HepG2 (cell line): ENCODE results near the gene FAM234A. TPM values are rescaled to one million over a fixed set of nuclear protein-coding genes. Genes with fewer than 3 reads are reported as not detected.

Source experiments
- ATAC-seq: fragments of 200-7000 bp; cut with Tn5 transposase; 3 replicates; pipeline ENCODE4 v1.9.1; 2020; ENCODE audit warnings: mild to moderate bottlenecking, moderate library complexity
- BruUV-seq: library from RNA; stranded (reverse); fragments of 400-500 nt; replicated peaks from 2 replicates; lab custom pipeline; 2021; lab: Mats Ljungman, UMichigan
- CTCF ChIA-PET: fragments of 300-600 bp; formaldehyde crosslinking; extraction: SDS; loops from one replicate; lab custom pipeline; 2021; ENCODE audit warnings: low total read pairs, inconsistent platforms, low intra/inter-chr PET ratio; lab: Yijun Ruan, JAX
- POLR2A ChIA-PET: fragments of 350-600 bp; sonication (Branson Sonifier 250); formaldehyde crosslinking; loops from one replicate; lab custom pipeline; 2020; ENCODE audit warnings: antibody characterized with exemption, inconsistent platforms; lab: Yijun Ruan, JAX
- DNase-seq: peaks from one replicate; pipeline ENCODE4 v3.0.0-alpha.2; 2015; ENCODE audit warnings: low spot score
- FAIRE-seq: peaks from 3 replicates; lab custom pipeline; 2011; peaks lifted over from hg19 to GRCh38; lab: Jason Lieb, UNC
- H2AFZ ChIP-seq: one replicate; pipeline ENCODE4 v1.6.1; 2011; ENCODE audit warnings: low read length, inconsistent platforms
- H3K27ac ChIP-seq: fragments of 300-600 bp; 3 replicates; pipeline ENCODE4 v1.8.0; 2011; ENCODE audit warnings: mixed run types, mild to moderate bottlenecking, mixed read lengths, low read length, inconsistent platforms; ENCODE audit not compliant: insufficient read depth; ENCODE audit errors: extremely low read length
- H3K27me3 ChIP-seq, 2 experiments: fragments of 200-600 bp in 1 of 2; 2 replicates in 1 of 2; 3 replicates in 1 of 2; pipeline versions ENCODE4 v1.6.0 to v1.8.0; 2011; ENCODE audit warnings: low read length in 2 of 2, mild to moderate bottlenecking in 2 of 2, moderate library complexity in 2 of 2, inconsistent platforms in 1 of 2; ENCODE audit not compliant: insufficient read depth in 2 of 2, control insufficient read depth in 1 of 2
- H3K36me3 ChIP-seq, 2 experiments: fragments of 200-600 bp in 1 of 2; replicated peaks in 1 of 2; 2 replicates in 1 of 2; 3 replicates in 1 of 2; pipeline versions ENCODE4 v1.5.1 to v1.8.0; 2011; ENCODE audit warnings: low read length in 2 of 2, inconsistent platforms in 1 of 2; ENCODE audit not compliant: insufficient read depth in 2 of 2, control insufficient read depth in 1 of 2
- H3K4me1 ChIP-seq: 2 replicates; pipeline ENCODE4 v1.5.1; 2012; ENCODE audit warnings: low read length, inconsistent platforms; ENCODE audit not compliant: insufficient read depth
- H3K4me2 ChIP-seq: 2 replicates; pipeline ENCODE4 v1.6.0; 2011; ENCODE audit warnings: low read depth, low read length, inconsistent platforms
- H3K4me3 ChIP-seq, 3 experiments: fragments of 200-600 bp in 1 of 3; sonication (generic), shearing (Covaris generic) in 1 of 3; replicated peaks in 1 of 3; 2 replicates each; pipeline ENCODE4 v1.5.1; 2011 to 2016; ENCODE audit warnings: low read length in 3 of 3, inconsistent platforms in 2 of 3, low read depth in 2 of 3, mild to moderate bottlenecking in 2 of 3, control low read depth in 1 of 3, mixed read lengths in 1 of 3; ENCODE audit not compliant: insufficient read depth in 1 of 3
- H3K79me2 ChIP-seq: one replicate; pipeline ENCODE4 v1.6.1; 2011; ENCODE audit warnings: low read length, inconsistent platforms; ENCODE audit not compliant: insufficient read depth
- H3K9ac ChIP-seq: 2 replicates; pipeline ENCODE4 v1.6.0; 2011; ENCODE audit warnings: mild to moderate bottlenecking, low read depth, low read length, inconsistent platforms; ENCODE audit not compliant: insufficient read depth
- H3K9me3 ChIP-seq: 2 replicates; pipeline ENCODE4 v1.5.1; 2012; ENCODE audit warnings: mild to moderate bottlenecking, low read length
- H4K20me1 ChIP-seq: 2 replicates; pipeline ENCODE4 v1.6.0; 2011; ENCODE audit warnings: inconsistent platforms, mild to moderate bottlenecking, low read length, moderate library complexity; ENCODE audit not compliant: insufficient read depth
- ETV6 ChIP-seq: sonication (generic); formaldehyde crosslinking; conservative IDR thresholded peaks from 2 replicates; pipeline ENCODE4 v1.4.0; 2020; ENCODE audit warnings: missing genetic modification reagents
- RCOR2 ChIP-seq: IDR thresholded peaks from 2 replicates; pipeline ENCODE4 v1.6.1; 2016; ENCODE audit warnings: missing biosample characterization, missing genetic modification reagents
- SPEN ChIP-seq: sonication (generic); formaldehyde crosslinking; IDR thresholded peaks from 2 replicates; pipeline ENCODE4 v1.5.1; 2020; ENCODE audit warnings: low read depth, mild to moderate bottlenecking, missing genetic modification reagents
- ZMYM3 ChIP-seq: sonication (generic); formaldehyde crosslinking; IDR thresholded peaks from 2 replicates; pipeline ENCODE4 v1.5.1; 2020; ENCODE audit warnings: mild to moderate bottlenecking, missing genetic modification reagents
- ZNF160 ChIP-seq: sonication (generic); formaldehyde crosslinking; IDR thresholded peaks from 2 replicates; pipeline ENCODE4 v1.8.0; 2022; ENCODE audit warnings: mild to moderate bottlenecking, inconsistent platforms, missing genetic modification reagents
- WGBS: methylation state at CpG from one replicate; pipeline ENCODE4 v1.1.6; 2017; ENCODE audit warnings: low lambda C conversion rate; 5-methylcytosine and 5-hydroxymethylcytosine counted together
- in situ Hi-C: cut with HindIII; loops from 2 replicates; pipeline ENCODE4 v1.10.0; 2017; ENCODE audit warnings: low pct_unique_long_range_greater_than_20kb; ENCODE audit not compliant: extremely low pct_ligation_motif_present
- intact Hi-C: fragments of 100-400 bp; cut with micrococcal nuclease; formaldehyde crosslinking; loops from one replicate; pipeline ENCODE4 v1.10.0; 2022; ENCODE audit not compliant: unreplicated experiment
- polyA plus RNA-seq, 8 experiments: library from polyadenylated mRNA; depleted of rRNA in 3 of 8; stranded (reverse) in 7 of 8; unstranded in 1 of 8; fragments of >200 nt; fragmentation: Illumina TruSeq in 4 of 8; extraction: Trizol in 4 of 8; gene quantifications; 2 replicates each; pipeline versions ENCODE4 v1.2.1 to v1.2.3, GENCODE V29; 2011 to 2016; ENCODE audit warnings: low read depth in 4 of 8, missing spikeins in 1 of 8, mixed read lengths in 1 of 8; ENCODE audit not compliant: insufficient read depth in 1 of 8
- total RNA-seq, 5 experiments: library from RNA; depleted of rRNA; stranded (reverse); fragments of >200 nt; fragmentation: Illumina TruSeq; extraction: Trizol; gene quantifications; 2 replicates each; pipeline ENCODE4 v1.2.3, GENCODE V29; 2016; ENCODE audit warnings: low read depth in 1 of 5
- TF ChIP-seq, protein P1 (sequence below): sonication (generic); formaldehyde crosslinking; IDR thresholded peaks from 2 replicates; pipeline ENCODE4 v1.8.1; 2023; ENCODE audit warnings: mild to moderate bottlenecking, missing genetic modification reagents

The FAM234A gene
- total and polyA plus RNA-seq, 2 of the 13 experiments (the other 11 are each of a cell fraction or from before 2014, with no cell fraction given): 29.2 to 34.4 TPM

DNA sequence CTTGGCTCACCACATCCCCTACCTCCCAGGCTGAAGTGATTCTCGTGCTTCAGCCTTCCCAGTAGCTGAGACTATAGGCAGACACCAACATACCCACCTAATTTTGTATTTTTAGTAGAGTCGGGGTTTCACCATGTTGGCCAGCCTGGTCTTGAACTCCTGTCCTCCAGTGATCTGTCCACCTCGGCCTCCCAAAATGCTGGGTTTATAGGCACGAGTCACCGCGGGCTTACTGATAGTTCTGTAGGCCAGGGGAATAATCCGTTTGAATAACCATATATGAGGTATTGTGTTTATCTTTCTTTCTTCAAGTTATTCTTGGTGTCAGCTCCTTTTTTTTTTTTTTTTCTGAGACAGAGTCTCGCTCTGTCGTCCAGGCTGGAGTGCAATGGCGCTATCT lies 7.7 kb downstream of the FAM234A start (continued):
- TF ChIP-seq, protein P1, sequence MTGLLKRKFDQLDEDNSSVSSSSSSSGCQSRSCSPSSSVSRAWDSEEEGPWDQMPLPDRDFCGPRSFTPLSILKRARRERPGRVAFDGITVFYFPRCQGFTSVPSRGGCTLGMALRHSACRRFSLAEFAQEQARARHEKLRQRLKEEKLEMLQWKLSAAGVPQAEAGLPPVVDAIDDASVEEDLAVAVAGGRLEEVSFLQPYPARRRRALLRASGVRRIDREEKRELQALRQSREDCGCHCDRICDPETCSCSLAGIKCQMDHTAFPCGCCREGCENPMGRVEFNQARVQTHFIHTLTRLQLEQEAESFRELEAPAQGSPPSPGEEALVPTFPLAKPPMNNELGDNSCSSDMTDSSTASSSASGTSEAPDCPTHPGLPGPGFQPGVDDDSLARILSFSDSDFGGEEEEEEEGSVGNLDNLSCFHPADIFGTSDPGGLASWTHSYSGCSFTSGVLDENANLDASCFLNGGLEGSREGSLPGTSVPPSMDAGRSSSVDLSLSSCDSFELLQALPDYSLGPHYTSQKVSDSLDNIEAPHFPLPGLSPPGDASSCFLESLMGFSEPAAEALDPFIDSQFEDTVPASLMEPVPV (CRISPR knock-in tag): no peak
- TF ChIP-seq ZMYM3 (CRISPR knock-in tag) (no peak), ZNF160 (no peak), RCOR2 (CRISPR knock-in tag) (no peak)

GRCh38 chr16:243348-243747 lies 8.7 kb downstream of the FAM234A start:
- Histone ChIP-seq H3K4me1 (peaks cover 24% of the 10 kb centered on the region), H4K20me1 (no peaks in the 10 kb centered on the region), H3K4me2 (no peak overlapping the region), H3K9ac (no peak overlapping the region), H3K9me3 (no peaks in the 10 kb centered on the region), H3K27me3 (no peaks in the 10 kb centered on the region), H3K27ac (no peak overlapping the region), H2AFZ (no peak overlapping the region), H3K79me2 (no peaks in the 10 kb centered on the region), H3K4me3 (no peak overlapping the region), H3K36me3 (no peaks in the 10 kb centered on the region)
- in situ Hi-C loops: no loop called here
- WGBS: 74% methylated on average over 4 of the region's 4 CpGs
- ATAC-seq (no peak), DNase-seq (no peak), FAIRE-seq (no peak)
- ChIA-PET CTCF (no interaction called here), POLR2A (interaction anchor here (1.7 kb wide), 1 partner anchor 8 kb away, joined by 4 read pairs; no protein-coding TSS in a partner anchor)
- BruUV-seq: no TSS peak
- TF ChIP-seq SPEN (CRISPR knock-in tag) (no peak), ETV6 (CRISPR knock-in tag) (no peak)
- intact Hi-C loops: no loop called here
